Breast epithelium (tissue), 4 donors: Measurements from ENCODE around the gene ATF5. TPM values are rescaled to one million over a fixed set of nuclear protein-coding genes. Genes with fewer than 3 reads are reported as not detected.

Experiments used
- DNase-seq, 2 donors: peaks; one replicate each; pipeline ENCODE4 v3.0.0-alpha.2; 2019; ENCODE audit warnings: low spot score in 2 of 2
- H3K27ac ChIP-seq, 2 donors: fragments of 200-600 bp; sonication (generic) in 1 of 2; one replicate each; pipeline ENCODE4 v1.5.1; 2016 to 2019; ENCODE audit warnings: mild to moderate bottlenecking in 1 of 2
- H3K27me3 ChIP-seq, 2 donors: fragments of 200-600 bp; sonication (generic) in 1 of 2; one replicate each; pipeline versions ENCODE4 v1.5.1 to v1.6.0; 2017 to 2019; ENCODE audit warnings: control low read depth in 1 of 2, mild to moderate bottlenecking in 1 of 2
- H3K36me3 ChIP-seq: fragments of 200-600 bp; one replicate; pipeline ENCODE4 v1.5.1; 2019
- H3K4me1 ChIP-seq, 2 donors: fragments of 200-600 bp; sonication (generic); one replicate each; pipeline ENCODE4 v1.5.1; 2016 to 2019; ENCODE audit warnings: control low read depth in 1 of 2
- H3K4me3 ChIP-seq, 3 donors: fragments of 200-600 bp; sonication (generic); 1 replicate in 2 of 3; 2 replicates in 1 of 3; pipeline ENCODE4 v1.5.1; 2016 to 2019; ENCODE audit warnings: mild to moderate bottlenecking in 3 of 3, moderate library complexity in 2 of 3
- H3K9me3 ChIP-seq, 2 donors: fragments of 200-600 bp; sonication (generic) in 1 of 2; one replicate each; pipeline ENCODE4 v1.5.1; 2016 to 2019; ENCODE audit warnings: control low read depth in 1 of 2
- POLR2A ChIP-seq: fragments of 450-650 bp; IDR thresholded peaks from one replicate; pipeline ENCODE4 v1.6.1; 2016; ENCODE audit warnings: antibody characterized with exemption, mild to moderate bottlenecking, moderate library complexity
- POLR2AphosphoS5 ChIP-seq, 3 donors: sonication (generic); formaldehyde crosslinking; IDR thresholded peaks; one replicate each; pipeline ENCODE4 v1.6.1; 2017; ENCODE audit warnings: antibody characterized with exemption in 3 of 3
- intact Hi-C: fragments of 100-400 bp; cut with DNase I; formaldehyde crosslinking; loops from one replicate; pipeline ENCODE4 v1.15.1; 2023; ENCODE audit warnings: low total_unique reads
- total RNA-seq, 3 donors: library from RNA; depleted of rRNA; stranded (reverse); fragments of >200 nt; gene quantifications; one replicate each; pipeline ENCODE4 v1.1.0, GENCODE V29; 2016
- TF ChIP-seq, protein P1 (sequence below), 3 donors: fragments of 450-650 bp; IDR thresholded peaks; one replicate each; pipeline ENCODE4 v1.5.1; 2016 to 2017; ENCODE audit warnings: antibody characterized with exemption in 3 of 3, mild to moderate bottlenecking in 3 of 3, moderate library complexity in 3 of 3

Gene ATF5
- total RNA-seq, result 10 to 100 TPM in 1 of 3 donors, 1 to 10 TPM in 2; 5.9 to 20.0 (median 8.2) TPM

GRCh38 chr19:49929121-49929610 is at the start of gene ATF5, which contains the start of gene NUP62:
ATF5 (plus strand) TSS chr19:49929205; CDS start chr19:49930851, 1,646 bp downstream.
NUP62 (minus strand) TSS chr19:49929504; CDS start chr19:49909807, 19,697 bp downstream.
- peak in 1 of 3 donors; percentile 21 for TF ChIP-seq POLR2AphosphoS5 (IDR thresholded peaks at IDR 0.05)
- TF ChIP-seq POLR2A, result no peak
- intact Hi-C loops, result no loop called here
- peak; percentile 77 to 87 for DNase-seq
- Histone ChIP-seq H3K4me1 (peaks cover 4 to 11% of the 10 kb centered on the region in 2 donors), H3K36me3 (no peaks in the 10 kb centered on the region), H3K27me3 (no peaks in the 10 kb centered on the region), H3K9me3 (no peaks in the 10 kb centered on the region), H3K4me3 (peak within 1 kb of the TSS; percentile 93 to 97 (median 94)), H3K27ac (peak within 1 kb of the TSS; percentile 89 to 97)

DNA sequence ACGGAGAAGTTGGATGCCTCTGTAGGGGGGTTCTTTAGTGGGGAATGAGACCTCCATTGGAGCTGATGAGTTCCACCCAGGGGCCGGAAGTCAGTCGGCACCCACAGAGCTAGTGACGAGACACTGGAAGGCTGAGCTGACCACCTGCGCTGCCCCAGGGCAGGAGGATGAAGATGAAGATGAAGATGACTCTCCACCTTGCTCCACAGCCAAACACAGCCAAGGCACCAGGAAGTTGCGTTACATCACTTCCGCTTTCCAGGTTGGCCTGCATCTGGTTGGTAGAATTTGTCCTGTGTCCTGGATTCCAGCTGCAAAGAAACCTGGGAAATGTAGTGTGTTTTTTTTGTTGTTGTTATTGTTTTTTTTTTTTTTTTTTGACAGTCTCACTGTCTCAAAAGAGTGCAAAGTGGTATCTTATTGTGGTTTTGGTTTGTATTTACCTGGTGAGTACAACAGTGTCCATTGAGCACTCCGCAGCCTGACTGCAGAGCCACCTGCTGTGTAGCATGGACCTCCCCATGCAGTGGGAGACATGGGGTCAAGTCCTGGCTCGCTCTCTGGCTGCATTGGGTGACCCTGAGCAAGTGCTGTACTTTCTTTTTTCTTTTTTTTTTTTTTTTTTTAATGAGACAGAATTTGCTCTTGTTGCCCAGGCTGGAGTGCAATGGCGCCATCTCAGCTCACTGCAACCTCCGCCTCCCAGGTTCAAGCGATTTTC is 49.6 kb upstream of the ATF5 start:
- peaks cover 0 to 6% of the 10 kb centered on the region in 2 donors for H3K9me3 ChIP-seq
- DNase-seq, result no peak
- H3K27me3 ChIP-seq, result no peaks in the 10 kb centered on the region
- intact Hi-C loops, result no loop called here
- H3K36me3 ChIP-seq, result peaks cover 8% of the 10 kb centered on the region
- H3K27ac ChIP-seq, result no peak overlapping the region
- no peak overlapping the region for H3K4me3 ChIP-seq
- peaks cover 4 to 7% of the 10 kb centered on the region in 2 donors for H3K4me1 ChIP-seq
- TF ChIP-seq POLR2A (no peak), POLR2AphosphoS5 (IDR thresholded peaks at IDR 0.05) (no peak)
- TF ChIP-seq, protein P1, sequence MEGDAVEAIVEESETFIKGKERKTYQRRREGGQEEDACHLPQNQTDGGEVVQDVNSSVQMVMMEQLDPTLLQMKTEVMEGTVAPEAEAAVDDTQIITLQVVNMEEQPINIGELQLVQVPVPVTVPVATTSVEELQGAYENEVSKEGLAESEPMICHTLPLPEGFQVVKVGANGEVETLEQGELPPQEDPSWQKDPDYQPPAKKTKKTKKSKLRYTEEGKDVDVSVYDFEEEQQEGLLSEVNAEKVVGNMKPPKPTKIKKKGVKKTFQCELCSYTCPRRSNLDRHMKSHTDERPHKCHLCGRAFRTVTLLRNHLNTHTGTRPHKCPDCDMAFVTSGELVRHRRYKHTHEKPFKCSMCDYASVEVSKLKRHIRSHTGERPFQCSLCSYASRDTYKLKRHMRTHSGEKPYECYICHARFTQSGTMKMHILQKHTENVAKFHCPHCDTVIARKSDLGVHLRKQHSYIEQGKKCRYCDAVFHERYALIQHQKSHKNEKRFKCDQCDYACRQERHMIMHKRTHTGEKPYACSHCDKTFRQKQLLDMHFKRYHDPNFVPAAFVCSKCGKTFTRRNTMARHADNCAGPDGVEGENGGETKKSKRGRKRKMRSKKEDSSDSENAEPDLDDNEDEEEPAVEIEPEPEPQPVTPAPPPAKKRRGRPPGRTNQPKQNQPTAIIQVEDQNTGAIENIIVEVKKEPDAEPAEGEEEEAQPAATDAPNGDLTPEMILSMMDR (IDR thresholded peaks at IDR 0.05), result no peak

GRCh38 chr19:49880162-49880869 is 48.7 kb upstream of the ATF5 start:
- Histone ChIP-seq H3K27ac (no peak overlapping the region), H3K27me3 (no peaks in the 10 kb centered on the region), H3K4me3 (no peak overlapping the region), H3K4me1 (peaks cover 3 to 6% of the 10 kb centered on the region in 2 donors), H3K9me3 (peaks cover 0 to 6% of the 10 kb centered on the region in 2 donors), H3K36me3 (peaks cover 14% of the 10 kb centered on the region)
- TF ChIP-seq POLR2AphosphoS5 (IDR thresholded peaks at IDR 0.05) (no peak), POLR2A (no peak)
- TF ChIP-seq, protein P1 (IDR thresholded peaks at IDR 0.05), result no peak
- no peak for DNase-seq
- intact Hi-C loops, result no loop called here

DNA sequence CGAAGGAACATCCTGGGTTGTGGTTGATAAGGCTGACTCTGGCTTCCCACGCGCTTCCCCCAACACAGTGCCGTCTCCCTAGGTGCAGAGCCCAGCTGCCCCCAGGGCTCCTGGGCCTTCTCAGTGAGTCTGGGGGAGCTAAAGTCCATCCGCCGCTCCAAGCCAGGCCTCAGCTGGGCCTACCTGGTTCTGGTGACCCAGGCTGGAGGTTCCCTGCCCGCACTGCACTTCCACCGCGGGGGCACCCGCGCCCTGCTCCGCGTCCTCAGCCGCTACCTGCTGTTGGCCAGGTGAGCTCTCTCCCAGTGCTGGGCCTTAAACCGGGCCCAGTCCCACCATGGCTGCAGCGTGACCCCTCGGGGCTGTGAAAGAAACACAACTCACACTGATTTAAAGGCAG is 47.8 kb upstream of the ATF5 start:
- H3K27me3 ChIP-seq, result no peaks in the 10 kb centered on the region
- TF ChIP-seq POLR2A (no peak), POLR2AphosphoS5 (IDR thresholded peaks at IDR 0.05) (no peak)
- TF ChIP-seq, protein P1 (IDR thresholded peaks at IDR 0.05), result no peak
- DNase-seq, result no peak
- H3K4me1 ChIP-seq, result no peaks in the 10 kb centered on the region
- intact Hi-C loops, result no loop called here
- peaks cover 14% of the 10 kb centered on the region for H3K36me3 ChIP-seq
- H3K9me3 ChIP-seq, result peaks cover 0 to 6% of the 10 kb centered on the region in 2 donors
- H3K4me3 ChIP-seq, result no peak overlapping the region
- H3K27ac ChIP-seq, result no peak overlapping the region

GRCh38 chr19:49881672-49882394 is 47.2 kb upstream of the ATF5 start:
- intact Hi-C loops, result no loop called here
- TF ChIP-seq POLR2AphosphoS5 (IDR thresholded peaks at IDR 0.05) (no peak), POLR2A (no peak)
- TF ChIP-seq, protein P1 (IDR thresholded peaks at IDR 0.05), result no peak
- H3K4me1 ChIP-seq, result no peaks in the 10 kb centered on the region
- peaks cover 0 to 6% of the 10 kb centered on the region in 2 donors for H3K9me3 ChIP-seq
- no peak overlapping the region for H3K27ac ChIP-seq
- H3K4me3 ChIP-seq, result no peak overlapping the region
- H3K36me3 ChIP-seq, result peaks cover 14% of the 10 kb centered on the region
- DNase-seq, result no peak
- no peaks in the 10 kb centered on the region for H3K27me3 ChIP-seq
